Erythroblast (primary cell): ENCODE measurements around the gene ZDHHC1.

Source experiments
- GATA1 ChIP-seq: IDR thresholded peaks from 2 replicates; pipeline ENCODE4 v1.6.1; 2011; ENCODE audit warnings: low read depth, mild to moderate bottlenecking, control low read depth, low read length, moderate library complexity
- POLR2A ChIP-seq: IDR thresholded peaks from 2 replicates; pipeline ENCODE4 v1.6.1; 2011; ENCODE audit warnings: mild to moderate bottlenecking, low read length

- TF ChIP-seq POLR2A (no peak), GATA1 (no peak)
These were observed 18.3 kb downstream of the ZDHHC1 start for GRCh38 chr16:67397812-67398545.
